ENCODE data around the gene MUC3A. TPM values are rescaled to one million over a fixed set of nuclear protein-coding genes. Genes with fewer than 3 reads are reported as not detected.

The MUC3A gene
- total and polyA plus RNA-seq, 2 of the 8 experiments (the other 6 are each of a cell fraction or from before 2014, with no cell fraction given), result 15.4 to 43.9 TPM

DNA sequence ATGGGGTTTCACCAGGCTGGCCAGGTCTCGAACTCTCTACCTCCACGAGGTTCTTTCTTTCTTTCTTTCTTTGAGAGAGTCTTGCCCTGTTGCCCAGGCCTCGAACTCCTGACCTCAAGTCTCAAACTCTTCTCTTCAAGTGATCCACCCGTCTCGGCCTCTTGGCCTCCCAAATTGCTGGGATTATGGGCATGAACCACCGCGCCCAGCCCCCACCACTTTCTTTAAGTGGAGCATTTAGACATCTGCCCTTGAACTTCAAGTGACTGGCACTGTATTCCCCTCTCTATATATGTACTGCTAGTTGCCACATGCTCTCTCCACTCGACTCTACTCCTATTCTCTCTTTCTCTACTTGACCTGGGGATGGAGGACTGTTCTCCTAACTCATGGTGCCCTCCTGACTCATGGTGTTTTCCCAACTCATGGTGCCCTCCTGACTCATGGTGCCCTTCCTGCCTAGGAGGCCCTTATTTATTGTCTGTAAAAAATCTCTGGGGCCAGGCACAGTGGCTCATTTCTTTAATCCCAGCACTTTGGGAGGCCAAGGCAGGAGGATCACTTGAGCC is 34.4 kb upstream of the MUC3A start:
- peaks cover 0 to 2% (median under 1%) of the 10 kb centered on the region in 4 experiments; a peak in 1 of 7 replicates for H3K4me1 ChIP-seq (replicated peaks in 1 of 4; ENCODE audit: control insufficient read depth in 3 of 4, insufficient read depth in 4 of 4, low read length in 3 of 4)
- no peak overlapping the region for H3K4ac ChIP-seq (replicated peaks; ENCODE audit: insufficient read length, low read depth, low read length)
- H3K56ac ChIP-seq (replicated peaks; ENCODE audit: insufficient read length, low read depth, low read length), result no peak overlapping the region
- no peak overlapping the region for H3K14ac ChIP-seq (ENCODE audit: insufficient read length)
- H3K23ac ChIP-seq (ENCODE audit: insufficient read length), result no peak overlapping the region
- H2BK15ac ChIP-seq (ENCODE audit: low read length), result no peak overlapping the region; the same call in 1 of the 2 replicates
- no peak overlapping the region for H4K8ac ChIP-seq (ENCODE audit: extremely low read depth, insufficient read depth, low read length)
- H4K20me1 ChIP-seq (replicated peaks in 1 of 2; ENCODE audit: control insufficient read depth in 1 of 2, insufficient read depth in 2 of 2, low read length in 2 of 2), result no peaks in the 10 kb centered on the region
- H3K79me1 ChIP-seq (ENCODE audit: low read depth, low read length), result no peaks in the 10 kb centered on the region
- no peak overlapping the region for H3K9ac ChIP-seq (replicated peaks in 1 of 4; ENCODE audit: extremely low read depth in 1 of 4, low read depth in 3 of 4, low read length in 3 of 4)
- no peak overlapping the region for H4K91ac ChIP-seq (replicated peaks; ENCODE audit: insufficient read length, low read length)
- ChIA-PET POLR2A (ENCODE audit: partially characterized antibody) (no interaction called here), CTCF (ENCODE audit: partially characterized antibody) (interaction anchor here (0.6 to 1.6 kb wide), 2 partner anchors 13 to 43 kb away, joined by 4 read pairs; no protein-coding TSS in a partner anchor)
- no peak overlapping the region for H3K4me2 ChIP-seq (ENCODE audit: insufficient read depth in 1 of 2, low read depth in 2 of 2, low read length in 2 of 2)
- no peak for FAIRE-seq
- H2BK12ac ChIP-seq (ENCODE audit: low read depth, low read length), result no peak overlapping the region
- H2BK5ac ChIP-seq (ENCODE audit: low read depth, low read length), result no peak overlapping the region
- H3K23me2 ChIP-seq (ENCODE audit: low read depth, low read length), result no peaks in the 10 kb centered on the region; the same call in 1 of the 2 replicates
- H3K9me3 ChIP-seq (ENCODE audit: insufficient read depth in 2 of 2, low read depth in 1 of 2, low read length in 1 of 2), result no peaks in the 10 kb centered on the region
- no peak overlapping the region for H4K5ac ChIP-seq (ENCODE audit: insufficient read length, low read depth, low read length)
- no peak overlapping the region for H2BK20ac ChIP-seq (ENCODE audit: low read length)
- H3K36me3 ChIP-seq (ENCODE audit: control insufficient read depth in 2 of 4, insufficient read depth in 4 of 4, low read length in 3 of 4), result no peaks in the 10 kb centered on the region
- no peak overlapping the region for H3K4me3 ChIP-seq (ENCODE audit: extremely low read depth in 1 of 4, insufficient read depth in 2 of 4, low read depth in 3 of 4, low read length in 4 of 4)
- H2AFZ ChIP-seq (ENCODE audit: low read length), result no peak overlapping the region
- H3K18ac ChIP-seq (ENCODE audit: extremely low read depth, low read length), result no peak overlapping the region
- DNase-seq (ENCODE audit: low read depth in 1 of 2, low spot score in 2 of 2), result no peak
- no peak overlapping the region for H3K27ac ChIP-seq (ENCODE audit: low read depth, low read length)
- H2BK120ac ChIP-seq (replicated peaks; ENCODE audit: low read depth, low read length), result no peak overlapping the region
- 84% methylated on average over 8 of the region's 8 CpGs; no CpG with 5 or more reads in 1 of the 2 experiments for WGBS, 2 experiments (ENCODE audit: extremely low coverage in 1 of 2, insufficient coverage in 1 of 2, insufficient read length in 1 of 2, insufficient replicate concordance in 2 of 2, low coverage in 1 of 2, low lambda C conversion rate in 2 of 2, missing lambda C conversion rate in 1 of 2)
- no peak for TF ChIP-seq CBX8 (IDR thresholded peaks at IDR 0.05; ENCODE audit: borderline replicate concordance, low read depth, low read length)
- H3K79me2 ChIP-seq (ENCODE audit: control insufficient read depth in 1 of 2, insufficient read depth in 2 of 2, low read length in 2 of 2), result no peaks in the 10 kb centered on the region
- no peaks in the 10 kb centered on the region for H3K27me3 ChIP-seq (replicated peaks in 1 of 4; ENCODE audit: control insufficient read depth in 3 of 4, extremely low read depth in 1 of 4, insufficient read depth in 3 of 4, low read length in 3 of 4)
- H2AK5ac ChIP-seq (ENCODE audit: low read depth, low read length), result no peak overlapping the region

Data from H1 (cell line).